Nephron (organoid): ENCODE measurements around the gene IRS1.
A peak's percentile ranks its signal among the peaks of the same experiment; 100 is the strongest.

Source experiments
- H3K27ac Mint-ChIP-seq, 3 experiments: 2 replicates each; pipeline ENCODE4 v1.8.0; 2020; ENCODE audit warnings: mixed read lengths in 3 of 3, mild to moderate bottlenecking in 2 of 3, moderate library complexity in 1 of 3
- H3K27me3 Mint-ChIP-seq: 2 replicates; pipeline ENCODE4 v1.8.0; 2021; ENCODE audit warnings: low read depth, mild to moderate bottlenecking, moderate library complexity, mixed read lengths
- H3K36me3 Mint-ChIP-seq: 2 replicates; pipeline ENCODE4 v1.8.0; 2020; ENCODE audit warnings: low read depth, mixed read lengths
- H3K4me1 Mint-ChIP-seq: 2 replicates; pipeline ENCODE4 v1.8.0; 2020; ENCODE audit warnings: mixed read lengths
- H3K4me3 Mint-ChIP-seq, 3 experiments: 2 replicates each; pipeline ENCODE4 v1.8.0; 2020; ENCODE audit warnings: mild to moderate bottlenecking in 3 of 3, mixed read lengths in 3 of 3, moderate library complexity in 2 of 3
- H3K9me3 Mint-ChIP-seq: 2 replicates; pipeline ENCODE4 v1.8.0; 2020; ENCODE audit warnings: mixed read lengths
- CTCF ChIP-seq, 3 experiments: fragments of 200-600 bp; sonication (generic); IDR thresholded peaks; one replicate each; pipeline ENCODE4 v1.5.0; 2021; ENCODE audit warnings: antibody characterized with exemption in 3 of 3; ENCODE audit not compliant: unreplicated experiment in 3 of 3

IRS1 gene

GRCh38 chr2:226694586-226695284 is 104.9 kb downstream of the IRS1 start:
- Mint-ChIP-seq H3K27ac (peak overlapping the region in 1 of 3 experiments; percentile 17), H3K36me3 (no peaks in the 10 kb centered on the region), H3K27me3 (peaks cover 5% of the 10 kb centered on the region), H3K4me3 (no peak overlapping the region), H3K9me3 (no peaks in the 10 kb centered on the region), H3K4me1 (peaks cover 57% of the 10 kb centered on the region)
- no peak for TF ChIP-seq CTCF (IDR thresholded peaks at IDR 0.05; ENCODE audit: unreplicated experiment in 3 of 3)

GRCh38 chr2:226694149-226694548 is 105.5 kb downstream of the IRS1 start:
- H3K36me3 Mint-ChIP-seq: no peaks in the 10 kb centered on the region
- peaks cover under 1% of the 10 kb centered on the region for H3K27me3 Mint-ChIP-seq
- H3K4me3 Mint-ChIP-seq: no peak overlapping the region
- peaks cover 51% of the 10 kb centered on the region for H3K4me1 Mint-ChIP-seq
- TF ChIP-seq CTCF (IDR thresholded peaks at IDR 0.05; ENCODE audit: unreplicated experiment in 3 of 3): no peak
- H3K9me3 Mint-ChIP-seq: no peaks in the 10 kb centered on the region
- peak overlapping the region in 1 of 3 experiments; percentile 17 for H3K27ac Mint-ChIP-seq

- TF ChIP-seq CTCF (IDR thresholded peaks at IDR 0.05; ENCODE audit: unreplicated experiment in 3 of 3): no peak
- Mint-ChIP-seq H3K27ac (no peak overlapping the region), H3K4me1 (peaks cover 49% of the 10 kb centered on the region), H3K27me3 (no peaks in the 10 kb centered on the region), H3K4me3 (no peak overlapping the region), H3K36me3 (no peaks in the 10 kb centered on the region), H3K9me3 (no peaks in the 10 kb centered on the region)
Observed at GRCh38 chr2:226693521-226693920, 106.1 kb downstream of the IRS1 start.

- H3K4me1 Mint-ChIP-seq: peaks cover 49% of the 10 kb centered on the region
- no peaks in the 10 kb centered on the region for H3K36me3 Mint-ChIP-seq
- H3K27ac Mint-ChIP-seq: no peak overlapping the region
- no peaks in the 10 kb centered on the region for H3K27me3 Mint-ChIP-seq
- H3K9me3 Mint-ChIP-seq: no peaks in the 10 kb centered on the region
- no peak overlapping the region for H3K4me3 Mint-ChIP-seq
- TF ChIP-seq CTCF (IDR thresholded peaks at IDR 0.05; ENCODE audit: unreplicated experiment in 3 of 3): no peak
Observed at GRCh38 chr2:226692521-226693126, 107.0 kb downstream of the IRS1 start.

- TF ChIP-seq CTCF (IDR thresholded peaks at IDR 0.05; ENCODE audit: unreplicated experiment in 3 of 3): no peak
- Mint-ChIP-seq H3K9me3 (no peaks in the 10 kb centered on the region), H3K4me3 (no peak overlapping the region)
Observed at GRCh38 chr2:226691255-226691654, 108.4 kb downstream of the IRS1 start.

More at GRCh38 chr2:226691255-226691654, 108.4 kb downstream of the IRS1 start:
- Mint-ChIP-seq H3K36me3 (no peaks in the 10 kb centered on the region), H3K4me1 (peaks cover 49% of the 10 kb centered on the region), H3K27me3 (no peaks in the 10 kb centered on the region), H3K27ac (peak overlapping the region in 2 of 3 experiments; percentile 69 to 84)
